ENCODE results near the gene SLC35D3.
"Not testable (repeated sequence)": the region's sequence is repeated elsewhere in the genome, so short reads cannot be mapped to it uniquely, and the experiment has no call there.

Gene SLC35D3

GRCh38 chr6:136901212-136901784 is 20.8 kb upstream of the SLC35D3 start:
- peaks cover 0 to 4% of the 10 kb centered on the region in 2 experiments for H3K36me3 ChIP-seq (ENCODE audit: control insufficient read depth in 1 of 2, insufficient read depth in 2 of 2, low read length in 2 of 2)
- WGBS (ENCODE audit: extremely low coverage, insufficient coverage, insufficient read length): no CpG with 5 or more reads among the region's 5 CpGs
- no peak overlapping the region for H2AK5ac ChIP-seq (ENCODE audit: low read length)
- H3K27me3 ChIP-seq (ENCODE audit: insufficient read depth, low read length): no peaks in the 10 kb centered on the region
- H2AFZ ChIP-seq (ENCODE audit: insufficient read depth, low read length, poor library complexity): no peak overlapping the region
- H2BK120ac ChIP-seq (ENCODE audit: insufficient read depth, low read length, poor library complexity): no peak overlapping the region
- no peaks in the 10 kb centered on the region for H3K4me1 ChIP-seq (ENCODE audit: control insufficient read depth in 1 of 2, insufficient read depth in 2 of 2, low read length in 2 of 2)
- no peak overlapping the region for H2BK12ac ChIP-seq (ENCODE audit: low read length)
- no peak overlapping the region for H3K4me3 ChIP-seq (ENCODE audit: low read depth, low read length)
- H4K8ac ChIP-seq (ENCODE audit: low read depth, low read length): no peak overlapping the region
- no peaks in the 10 kb centered on the region for H3K79me1 ChIP-seq (ENCODE audit: low read length)
- H3K9me3 ChIP-seq (ENCODE audit: insufficient read depth, low read depth, low read length): no peaks in the 10 kb centered on the region
- H2BK5ac ChIP-seq (ENCODE audit: low read depth, low read length, poor library complexity): no peak overlapping the region
- no peak overlapping the region for H3K4me2 ChIP-seq (ENCODE audit: low read length)
- no peak overlapping the region for H3K18ac ChIP-seq (ENCODE audit: low read length)
- DNase-seq: no peak
- no peak overlapping the region for H3K27ac ChIP-seq (ENCODE audit: low read depth, low read length)
- H4K91ac ChIP-seq (ENCODE audit: low read depth, low read length): no peak overlapping the region
- no peak overlapping the region for H3K4ac ChIP-seq (ENCODE audit: low read depth, low read length)
- H3K79me2 ChIP-seq (ENCODE audit: control insufficient read depth, insufficient read depth, low read length, poor library complexity): no peaks in the 10 kb centered on the region
- no peak overlapping the region for H4K12ac ChIP-seq (ENCODE audit: low read depth, low read length)
- no peak overlapping the region for H3K14ac ChIP-seq (ENCODE audit: low read length)
- H3K23ac ChIP-seq (ENCODE audit: low read length): no peak overlapping the region
- H3K9ac ChIP-seq (ENCODE audit: low read length): no peak overlapping the region

- H4K8ac ChIP-seq (ENCODE audit: low read depth, low read length); H3K4me1 ChIP-seq (ENCODE audit: control insufficient read depth in 1 of 2, insufficient read depth in 2 of 2, low read length in 2 of 2); H2BK12ac ChIP-seq (ENCODE audit: low read length); H3K14ac ChIP-seq (ENCODE audit: low read length); H4K91ac ChIP-seq (ENCODE audit: low read depth, low read length); H3K9ac ChIP-seq (ENCODE audit: low read length); H2AK5ac ChIP-seq (ENCODE audit: low read length); H3K18ac ChIP-seq (ENCODE audit: low read length); H2BK5ac ChIP-seq (ENCODE audit: low read depth, low read length, poor library complexity); H3K27me3 ChIP-seq (ENCODE audit: insufficient read depth, low read length); H3K27ac ChIP-seq (ENCODE audit: low read depth, low read length); H3K4ac ChIP-seq (ENCODE audit: low read depth, low read length); H3K4me2 ChIP-seq (ENCODE audit: low read length); H3K9me3 ChIP-seq (ENCODE audit: insufficient read depth, low read depth, low read length); H3K79me2 ChIP-seq (ENCODE audit: control insufficient read depth, insufficient read depth, low read length, poor library complexity); H3K23ac ChIP-seq (ENCODE audit: low read length); H2BK120ac ChIP-seq (ENCODE audit: insufficient read depth, low read length, poor library complexity); H2AFZ ChIP-seq (ENCODE audit: insufficient read depth, low read length, poor library complexity); H3K4me3 ChIP-seq (ENCODE audit: low read depth, low read length); H3K79me1 ChIP-seq (ENCODE audit: low read length); DNase-seq; H4K12ac ChIP-seq (ENCODE audit: low read depth, low read length); H3K36me3 ChIP-seq (ENCODE audit: control insufficient read depth in 1 of 2, insufficient read depth in 2 of 2, low read length in 2 of 2): not testable (repeated sequence)
- WGBS (ENCODE audit: extremely low coverage, insufficient coverage, insufficient read length): no CpG with 5 or more reads among the region's 3 CpGs
Measured at GRCh38 chr6:136904477-136904876, 17.6 kb upstream of the SLC35D3 start.

DNA sequence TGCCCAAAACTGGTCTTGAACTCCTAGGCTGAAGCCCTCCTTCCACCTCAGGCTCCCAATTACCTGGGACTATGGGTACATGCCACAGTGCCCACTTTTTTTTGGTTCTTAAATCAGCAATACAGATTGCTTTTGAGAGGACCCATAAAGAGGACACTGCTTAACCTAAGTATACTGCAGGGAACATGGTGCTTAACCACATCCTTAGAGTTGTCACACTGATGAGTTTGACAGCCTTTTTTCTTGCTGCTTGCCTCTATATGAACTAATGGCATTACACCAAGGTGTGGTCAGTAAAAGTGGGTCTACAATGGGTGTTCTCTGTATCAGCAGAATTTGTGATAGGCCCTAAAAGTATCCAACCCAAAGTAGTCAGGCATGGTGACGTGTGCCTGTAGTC is 7.2 kb upstream of the SLC35D3 start:
- no peaks in the 10 kb centered on the region for H3K79me2 ChIP-seq (ENCODE audit: control insufficient read depth, insufficient read depth, low read length, poor library complexity)
- no peak overlapping the region for H3K4me3 ChIP-seq (ENCODE audit: low read depth, low read length)
- H3K9me3 ChIP-seq (ENCODE audit: insufficient read depth, low read depth, low read length): no peaks in the 10 kb centered on the region
- no peak overlapping the region for H4K91ac ChIP-seq (ENCODE audit: low read depth, low read length)
- H3K79me1 ChIP-seq (ENCODE audit: low read length): no peaks in the 10 kb centered on the region
- no peak overlapping the region for H4K8ac ChIP-seq (ENCODE audit: low read depth, low read length)
- H3K27me3 ChIP-seq (ENCODE audit: insufficient read depth, low read length): no peaks in the 10 kb centered on the region
- no peak overlapping the region for H2BK12ac ChIP-seq (ENCODE audit: low read length)
- no peaks in the 10 kb centered on the region for H3K4me1 ChIP-seq (ENCODE audit: control insufficient read depth in 1 of 2, insufficient read depth in 2 of 2, low read length in 2 of 2)
- no peak overlapping the region for H3K4ac ChIP-seq (ENCODE audit: low read depth, low read length)
- WGBS (ENCODE audit: extremely low coverage, insufficient coverage, insufficient read length): no CpG with 5 or more reads among the region's 1 CpG
- DNase-seq: no peak
- H2AFZ ChIP-seq (ENCODE audit: insufficient read depth, low read length, poor library complexity): no peak overlapping the region
- no peak overlapping the region for H2AK5ac ChIP-seq (ENCODE audit: low read length)
- H3K27ac ChIP-seq (ENCODE audit: low read depth, low read length): no peak overlapping the region
- H4K12ac ChIP-seq (ENCODE audit: low read depth, low read length): no peak overlapping the region
- no peak overlapping the region for H3K9ac ChIP-seq (ENCODE audit: low read length)
- H3K18ac ChIP-seq (ENCODE audit: low read length): no peak overlapping the region
- peaks cover 0 to 2% of the 10 kb centered on the region in 2 experiments for H3K36me3 ChIP-seq (ENCODE audit: control insufficient read depth in 1 of 2, insufficient read depth in 2 of 2, low read length in 2 of 2)
- no peak overlapping the region for H2BK5ac ChIP-seq (ENCODE audit: low read depth, low read length, poor library complexity)
- H3K23ac ChIP-seq (ENCODE audit: low read length): no peak overlapping the region
- no peak overlapping the region for H2BK120ac ChIP-seq (ENCODE audit: insufficient read depth, low read length, poor library complexity)
- H3K14ac ChIP-seq (ENCODE audit: low read length): no peak overlapping the region
- H3K4me2 ChIP-seq (ENCODE audit: low read length): no peak overlapping the region

- H3K23ac ChIP-seq (ENCODE audit: low read length): no peak overlapping the region
- no peak overlapping the region for H3K18ac ChIP-seq (ENCODE audit: low read length)
- H3K4me1 ChIP-seq (ENCODE audit: control insufficient read depth in 1 of 2, insufficient read depth in 2 of 2, low read length in 2 of 2): peaks cover 16 to 20% of the 10 kb centered on the region in 2 experiments
- H3K79me2 ChIP-seq (ENCODE audit: control insufficient read depth, insufficient read depth, low read length, poor library complexity): no peaks in the 10 kb centered on the region
- H2AK5ac ChIP-seq (ENCODE audit: low read length): no peak overlapping the region
- no peak overlapping the region for H3K4me2 ChIP-seq (ENCODE audit: low read length)
- H3K4ac ChIP-seq (ENCODE audit: low read depth, low read length): no peak overlapping the region
- H3K27me3 ChIP-seq (ENCODE audit: insufficient read depth, low read length): peaks cover 34% of the 10 kb centered on the region
- no peak overlapping the region for H2BK5ac ChIP-seq (ENCODE audit: low read depth, low read length, poor library complexity)
- H3K9ac ChIP-seq (ENCODE audit: low read length): no peak overlapping the region
- no peak overlapping the region for H3K27ac ChIP-seq (ENCODE audit: low read depth, low read length)
- H4K91ac ChIP-seq (ENCODE audit: low read depth, low read length): no peak overlapping the region
- no peak overlapping the region for H4K8ac ChIP-seq (ENCODE audit: low read depth, low read length)
- no peak overlapping the region for H3K4me3 ChIP-seq (ENCODE audit: low read depth, low read length)
- no peaks in the 10 kb centered on the region for H3K79me1 ChIP-seq (ENCODE audit: low read length)
- no CpG with 5 or more reads among the region's 3 CpGs for WGBS (ENCODE audit: extremely low coverage, insufficient coverage, insufficient read length)
- H3K36me3 ChIP-seq (ENCODE audit: control insufficient read depth in 1 of 2, insufficient read depth in 2 of 2, low read length in 2 of 2): peaks cover 0 to 2% of the 10 kb centered on the region in 2 experiments
- H3K14ac ChIP-seq (ENCODE audit: low read length): no peak overlapping the region
- peaks cover 3% of the 10 kb centered on the region for H3K9me3 ChIP-seq (ENCODE audit: insufficient read depth, low read depth, low read length)
- DNase-seq: no peak
- H2BK120ac ChIP-seq (ENCODE audit: insufficient read depth, low read length, poor library complexity): no peak overlapping the region
- H2BK12ac ChIP-seq (ENCODE audit: low read length): no peak overlapping the region
- no peak overlapping the region for H4K12ac ChIP-seq (ENCODE audit: low read depth, low read length)
- H2AFZ ChIP-seq (ENCODE audit: insufficient read depth, low read length, poor library complexity): no peak overlapping the region
Measured at GRCh38 chr6:136918706-136919105, 3.4 kb upstream of the SLC35D3 start.
